Astrocyte (in vitro differentiated cells and primary cell): ENCODE data around the gene ACSM6. TPM values are rescaled to one million over a fixed set of nuclear protein-coding genes. Genes with fewer than 3 reads are reported as not detected.

Source experiments
- DNase-seq: peaks from one replicate; pipeline ENCODE4 v3.0.0-alpha.2; 2010; ENCODE audit warnings: low read depth
- FAIRE-seq: peaks from 2 replicates; lab custom pipeline; 2011; peaks lifted over from hg19 to GRCh38; lab: Jason Lieb, UNC
- H2AFZ ChIP-seq: 2 replicates; pipeline ENCODE4 v1.6.0; 2012; ENCODE audit warnings: low read depth, low read length, inconsistent platforms
- H3K27ac ChIP-seq: 2 replicates; pipeline ENCODE4 v1.5.1; 2011; ENCODE audit warnings: low read depth, low read length, inconsistent platforms
- H3K27me3 ChIP-seq: 2 replicates; pipeline ENCODE4 v1.6.0; 2011; ENCODE audit warnings: low read length, inconsistent platforms; ENCODE audit not compliant: insufficient read depth
- H3K36me3 ChIP-seq: 2 replicates; pipeline ENCODE4 v1.5.1; 2011; ENCODE audit warnings: low read length, inconsistent platforms; ENCODE audit not compliant: insufficient read depth
- H3K4me1 ChIP-seq: 2 replicates; pipeline ENCODE4 v1.5.1; 2011; ENCODE audit warnings: low read length, inconsistent platforms; ENCODE audit not compliant: insufficient read depth
- H3K4me2 ChIP-seq: 2 replicates; pipeline ENCODE4 v1.6.0; 2012; ENCODE audit warnings: low read length, inconsistent platforms
- H3K4me3 ChIP-seq: 2 replicates; pipeline ENCODE4 v1.5.1; 2011; ENCODE audit warnings: low read depth, mild to moderate bottlenecking, low read length, inconsistent platforms; ENCODE audit not compliant: insufficient read depth
- H3K79me2 ChIP-seq: 2 replicates; pipeline ENCODE4 v1.6.0; 2012; ENCODE audit warnings: mild to moderate bottlenecking, low read length, inconsistent platforms; ENCODE audit not compliant: insufficient read depth
- H3K9ac ChIP-seq: 2 replicates; pipeline ENCODE4 v1.6.0; 2012; ENCODE audit warnings: mild to moderate bottlenecking, low read length, inconsistent platforms
- H3K9me3 ChIP-seq: 2 replicates; pipeline ENCODE4 v1.5.1; 2012; ENCODE audit warnings: low read depth, mild to moderate bottlenecking, low read length, inconsistent platforms; ENCODE audit not compliant: insufficient read depth
- H4K20me1 ChIP-seq: 2 replicates; pipeline ENCODE4 v1.6.0; 2012; ENCODE audit warnings: low read length, inconsistent platforms; ENCODE audit not compliant: insufficient read depth
- H3K27ac Mint-ChIP-seq: one replicate; pipeline ENCODE4 v1.8.0; 2021; ENCODE audit warnings: mild to moderate bottlenecking, mixed read lengths; ENCODE audit not compliant: unreplicated experiment
- H3K27me3 Mint-ChIP-seq: one replicate; pipeline ENCODE4 v1.8.0; 2021; ENCODE audit warnings: low read depth, mixed read lengths; ENCODE audit not compliant: unreplicated experiment
- H3K36me3 Mint-ChIP-seq: one replicate; pipeline ENCODE4 v1.8.0; 2021; ENCODE audit warnings: low read depth, mixed read lengths; ENCODE audit not compliant: unreplicated experiment
- H3K4me1 Mint-ChIP-seq: one replicate; pipeline ENCODE4 v1.8.0; 2021; ENCODE audit warnings: low read depth, mixed read lengths; ENCODE audit not compliant: unreplicated experiment
- H3K4me3 Mint-ChIP-seq: one replicate; pipeline ENCODE4 v1.8.0; 2021; ENCODE audit warnings: mild to moderate bottlenecking, moderate library complexity, mixed read lengths; ENCODE audit not compliant: unreplicated experiment
- H3K9me3 Mint-ChIP-seq: one replicate; pipeline ENCODE4 v1.8.0; 2021; ENCODE audit warnings: mild to moderate bottlenecking, mixed read lengths; ENCODE audit not compliant: unreplicated experiment
- EZH2 ChIP-seq: IDR thresholded peaks from 2 replicates; pipeline ENCODE4 v1.6.1; 2012; ENCODE audit warnings: mild to moderate bottlenecking, low read length, inconsistent platforms; ENCODE audit not compliant: insufficient read depth
- total RNA-seq: library from RNA; stranded (reverse); gene quantifications from 2 replicates; pipeline ENCODE4 v1.2.1, GENCODE V29; 2021
- TF ChIP-seq, protein P1 (sequence below): IDR thresholded peaks from 2 replicates; pipeline ENCODE4 v1.5.1; 2011; ENCODE audit warnings: low read depth, mild to moderate bottlenecking, inconsistent platforms, low read length, moderate library complexity; ENCODE audit not compliant: insufficient read depth

Gene ACSM6
- total RNA-seq, 1 donor from 2014 or later, result not detected

DNA sequence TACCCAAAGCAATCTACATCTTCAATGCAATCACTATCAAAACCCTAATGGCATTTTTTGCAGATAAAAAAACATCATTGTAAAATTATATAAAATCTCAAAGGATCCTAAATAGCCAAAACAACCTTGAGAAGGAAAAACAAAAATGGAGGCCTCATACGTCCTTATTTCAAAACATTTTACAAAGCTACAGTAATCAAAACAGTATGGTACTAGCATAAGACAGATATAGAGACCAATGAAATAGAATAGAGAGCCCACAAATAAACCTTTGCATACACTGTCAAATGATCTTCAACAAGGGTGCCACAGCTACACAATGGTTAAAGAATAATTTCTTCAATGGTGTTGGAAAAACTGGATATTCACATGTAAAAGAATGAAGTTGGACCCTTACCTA, 62.2 kb downstream of the ACSM6 start:
- Mint-ChIP-seq H3K36me3 (peaks cover 32% of the 10 kb centered on the region), H3K4me3 (no peak overlapping the region), H3K27me3 (no peaks in the 10 kb centered on the region), H3K9me3 (peaks cover 2% of the 10 kb centered on the region), H3K4me1 (peaks cover 29% of the 10 kb centered on the region), H3K27ac (no peak overlapping the region)
- no peak overlapping the region for H3K4me2 ChIP-seq
- no peak overlapping the region for H3K4me3 ChIP-seq
- no peak for DNase-seq
- H2AFZ ChIP-seq, result no peak overlapping the region
- H3K27me3 ChIP-seq, result no peaks in the 10 kb centered on the region
- TF ChIP-seq, protein P1, sequence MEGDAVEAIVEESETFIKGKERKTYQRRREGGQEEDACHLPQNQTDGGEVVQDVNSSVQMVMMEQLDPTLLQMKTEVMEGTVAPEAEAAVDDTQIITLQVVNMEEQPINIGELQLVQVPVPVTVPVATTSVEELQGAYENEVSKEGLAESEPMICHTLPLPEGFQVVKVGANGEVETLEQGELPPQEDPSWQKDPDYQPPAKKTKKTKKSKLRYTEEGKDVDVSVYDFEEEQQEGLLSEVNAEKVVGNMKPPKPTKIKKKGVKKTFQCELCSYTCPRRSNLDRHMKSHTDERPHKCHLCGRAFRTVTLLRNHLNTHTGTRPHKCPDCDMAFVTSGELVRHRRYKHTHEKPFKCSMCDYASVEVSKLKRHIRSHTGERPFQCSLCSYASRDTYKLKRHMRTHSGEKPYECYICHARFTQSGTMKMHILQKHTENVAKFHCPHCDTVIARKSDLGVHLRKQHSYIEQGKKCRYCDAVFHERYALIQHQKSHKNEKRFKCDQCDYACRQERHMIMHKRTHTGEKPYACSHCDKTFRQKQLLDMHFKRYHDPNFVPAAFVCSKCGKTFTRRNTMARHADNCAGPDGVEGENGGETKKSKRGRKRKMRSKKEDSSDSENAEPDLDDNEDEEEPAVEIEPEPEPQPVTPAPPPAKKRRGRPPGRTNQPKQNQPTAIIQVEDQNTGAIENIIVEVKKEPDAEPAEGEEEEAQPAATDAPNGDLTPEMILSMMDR, result no peak
- no peak for TF ChIP-seq EZH2
- H3K4me1 ChIP-seq, result peaks cover 17% of the 10 kb centered on the region
- H3K27ac ChIP-seq, result no peak overlapping the region
- H3K36me3 ChIP-seq, result peaks cover 8% of the 10 kb centered on the region
- peaks cover 22% of the 10 kb centered on the region for H3K79me2 ChIP-seq
- FAIRE-seq, result no peak
- peaks cover 2% of the 10 kb centered on the region for H3K9me3 ChIP-seq
- H4K20me1 ChIP-seq, result no peaks in the 10 kb centered on the region
- H3K9ac ChIP-seq, result no peak overlapping the region

GRCh38 chr10:95257849-95258248, 63.8 kb downstream of the ACSM6 start:
- FAIRE-seq, result no peak

GRCh38 chr10:95260397-95260881, 66.4 kb downstream of the ACSM6 start:
- TF ChIP-seq, protein P1, result no peak
- TF ChIP-seq EZH2, result no peak
- H2AFZ ChIP-seq, result no peak overlapping the region
- peaks cover 20% of the 10 kb centered on the region for H3K4me1 ChIP-seq
- peaks cover 8% of the 10 kb centered on the region for H3K36me3 ChIP-seq
- peak overlapping the region; percentile 50 for H3K4me3 Mint-ChIP-seq
- H3K4me1 Mint-ChIP-seq, result peaks cover 49% of the 10 kb centered on the region
- no peaks in the 10 kb centered on the region for H4K20me1 ChIP-seq
- peak overlapping the region; percentile 40 for H3K4me3 ChIP-seq
- peaks cover 2% of the 10 kb centered on the region for H3K9me3 ChIP-seq
- peak overlapping the region; percentile 79 for H3K4me2 ChIP-seq
- H3K36me3 Mint-ChIP-seq, result peaks cover 47% of the 10 kb centered on the region
- peaks cover 2% of the 10 kb centered on the region for H3K9me3 Mint-ChIP-seq
- peak overlapping the region; percentile 100 for H3K27ac Mint-ChIP-seq
- no peaks in the 10 kb centered on the region for H3K27me3 ChIP-seq
- H3K9ac ChIP-seq, result peak overlapping the region; percentile 83
- no peaks in the 10 kb centered on the region for H3K27me3 Mint-ChIP-seq
- DNase-seq, result peak; percentile 95
- peak overlapping the region; percentile 96 for H3K27ac ChIP-seq
- peaks cover 11% of the 10 kb centered on the region for H3K79me2 ChIP-seq
- FAIRE-seq, result peak; percentile 95

More at GRCh38 chr10:95257849-95258248, 63.8 kb downstream of the ACSM6 start:
- Mint-ChIP-seq H3K4me3 (no peak overlapping the region), H3K27me3 (no peaks in the 10 kb centered on the region), H3K27ac (no peak overlapping the region), H3K4me1 (peaks cover 33% of the 10 kb centered on the region), H3K36me3 (peaks cover 35% of the 10 kb centered on the region), H3K9me3 (peaks cover 2% of the 10 kb centered on the region)
- H2AFZ ChIP-seq, result no peak overlapping the region
- peaks cover 20% of the 10 kb centered on the region for H3K4me1 ChIP-seq
- no peak overlapping the region for H3K4me2 ChIP-seq
- H3K4me3 ChIP-seq, result no peak overlapping the region
- DNase-seq, result no peak
- peaks cover 22% of the 10 kb centered on the region for H3K79me2 ChIP-seq
- H4K20me1 ChIP-seq, result no peaks in the 10 kb centered on the region
- peaks cover 8% of the 10 kb centered on the region for H3K36me3 ChIP-seq
- no peak overlapping the region for H3K9ac ChIP-seq
- no peaks in the 10 kb centered on the region for H3K27me3 ChIP-seq
- H3K9me3 ChIP-seq, result peaks cover 2% of the 10 kb centered on the region
- TF ChIP-seq, protein P1, result no peak
- no peak for TF ChIP-seq EZH2
- no peak overlapping the region for H3K27ac ChIP-seq
